ENCODE results near the gene DNAH2. TPM values are rescaled to one million over a fixed set of nuclear protein-coding genes. Genes with fewer than 3 reads are reported as not detected.

Gene DNAH2
- total RNA-seq, 1 experiment from 2014 or later: 2.0 TPM

DNA sequence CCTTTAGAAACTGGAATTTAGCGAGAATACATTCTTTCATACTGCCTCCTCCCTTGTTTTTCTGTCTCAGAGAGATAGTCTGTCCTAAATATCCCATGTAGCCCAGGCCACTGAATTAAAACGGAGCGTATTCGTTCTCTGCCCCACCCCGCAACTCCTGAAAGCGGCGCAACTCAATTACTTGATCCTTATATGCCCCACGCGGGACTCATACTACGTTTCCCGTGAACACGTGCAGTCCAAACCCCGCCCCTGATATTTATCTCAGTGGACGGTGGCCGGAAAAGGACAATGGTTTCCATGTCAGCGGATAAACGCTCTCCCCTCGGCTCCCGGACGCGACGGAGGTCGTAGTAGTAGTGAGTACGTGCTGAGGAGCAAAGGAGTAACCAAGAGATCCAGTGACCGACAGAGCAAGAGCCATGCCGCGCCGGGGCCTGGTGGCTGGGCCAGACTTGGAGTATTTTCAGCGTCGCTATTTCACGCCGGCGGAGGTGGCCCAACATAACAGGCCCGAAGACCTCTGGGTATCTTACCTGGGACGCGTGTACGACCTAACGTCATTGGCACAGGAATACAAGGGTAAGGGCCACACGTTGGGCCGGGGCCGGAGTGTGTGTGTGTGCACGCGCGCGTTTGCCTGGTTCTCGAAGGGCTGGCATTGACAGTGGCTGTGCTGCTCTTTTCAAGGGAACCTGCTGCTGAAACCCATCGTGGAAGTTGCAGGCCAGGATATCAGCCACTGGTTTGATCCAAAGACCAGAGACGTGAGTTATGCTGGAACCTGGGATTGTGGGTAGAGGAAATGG is 140.4 kb downstream of the DNAH2 start, which contains the start of gene CYB5D1 (continued):
- TF ChIP-seq REST (IDR thresholded peaks at IDR 0.05; ENCODE audit: low read depth) (no peak), ATF3 (IDR thresholded peaks at IDR 0.05) (no peak)

- intact Hi-C loops (cut with micrococcal nuclease): no loop called here
- H2AFZ ChIP-seq (ENCODE audit: low read depth, low read length, poor library complexity, severe bottlenecking): peak overlapping the region; percentile 13
- no peak for TF ChIP-seq ATF3 (IDR thresholded peaks at IDR 0.05)
- peak; percentile 37; the same call in 1 of the 2 replicates for TF ChIP-seq RAD21 (IDR thresholded peaks at IDR 0.05; ENCODE audit: low read depth)
- TF ChIP-seq YY1 (IDR thresholded peaks at IDR 0.05; ENCODE audit: extremely low read depth, insufficient replicate concordance, low read depth, low read length): no peak
- TF ChIP-seq FOSL1 (IDR thresholded peaks at IDR 0.05; ENCODE audit: low read depth): no peak
- TF ChIP-seq, protein P1, sequence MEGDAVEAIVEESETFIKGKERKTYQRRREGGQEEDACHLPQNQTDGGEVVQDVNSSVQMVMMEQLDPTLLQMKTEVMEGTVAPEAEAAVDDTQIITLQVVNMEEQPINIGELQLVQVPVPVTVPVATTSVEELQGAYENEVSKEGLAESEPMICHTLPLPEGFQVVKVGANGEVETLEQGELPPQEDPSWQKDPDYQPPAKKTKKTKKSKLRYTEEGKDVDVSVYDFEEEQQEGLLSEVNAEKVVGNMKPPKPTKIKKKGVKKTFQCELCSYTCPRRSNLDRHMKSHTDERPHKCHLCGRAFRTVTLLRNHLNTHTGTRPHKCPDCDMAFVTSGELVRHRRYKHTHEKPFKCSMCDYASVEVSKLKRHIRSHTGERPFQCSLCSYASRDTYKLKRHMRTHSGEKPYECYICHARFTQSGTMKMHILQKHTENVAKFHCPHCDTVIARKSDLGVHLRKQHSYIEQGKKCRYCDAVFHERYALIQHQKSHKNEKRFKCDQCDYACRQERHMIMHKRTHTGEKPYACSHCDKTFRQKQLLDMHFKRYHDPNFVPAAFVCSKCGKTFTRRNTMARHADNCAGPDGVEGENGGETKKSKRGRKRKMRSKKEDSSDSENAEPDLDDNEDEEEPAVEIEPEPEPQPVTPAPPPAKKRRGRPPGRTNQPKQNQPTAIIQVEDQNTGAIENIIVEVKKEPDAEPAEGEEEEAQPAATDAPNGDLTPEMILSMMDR (IDR thresholded peaks at IDR 0.05 in 2 of 3, conservative IDR thresholded peaks at IDR 0.05 in 1 of 3; ENCODE audit: borderline replicate concordance in 1 of 3, insufficient read depth in 1 of 3, low read depth in 2 of 3, low read length in 2 of 3): peak; percentile 14 to 54 (median 36); a peak in 4 of 6 replicates
Measured at GRCh38 chr17:7858522-7858810, 140.9 kb downstream of the DNAH2 start.

More at GRCh38 chr17:7858522-7858810, 140.9 kb downstream of the DNAH2 start:
- POLR2A ChIA-PET: no interaction called here
- Histone ChIP-seq H3K27me3 (ENCODE audit: insufficient read depth, low read length) (no peaks in the 10 kb centered on the region), H3K9me3 (ENCODE audit: control insufficient read depth in 1 of 2, insufficient read depth in 1 of 2, low read depth in 1 of 2, low read length in 2 of 2) (no peaks in the 10 kb centered on the region), H3K4me3 (replicated peaks in 1 of 2; ENCODE audit: low read depth in 1 of 2, low read length in 2 of 2) (peak overlapping the region; percentile 67 to 94), H3K27ac (ENCODE audit: low read depth, low read length) (peak overlapping the region; percentile 92), H3K9ac (ENCODE audit: low read length) (peak overlapping the region; percentile 93), H3K4me2 (ENCODE audit: low read length) (peak overlapping the region; percentile 99), H3K9me2 (ENCODE audit: insufficient read depth) (no peaks in the 10 kb centered on the region), H3K4me1 (ENCODE audit: control insufficient read depth in 1 of 2, insufficient read depth in 2 of 2, low read length in 2 of 2) (peaks cover 10 to 24% of the 10 kb centered on the region in 2 experiments; a peak in 3 of 4 replicates), H4K20me1 (ENCODE audit: insufficient read depth) (no peaks in the 10 kb centered on the region), H3K79me2 (ENCODE audit: insufficient read depth, low read length) (peaks cover 42% of the 10 kb centered on the region), H3K36me3 (ENCODE audit: control insufficient read depth in 1 of 2, insufficient read depth in 2 of 2, low read length in 2 of 2) (peaks cover 8 to 21% of the 10 kb centered on the region in 2 experiments; a peak in 3 of 4 replicates)
- BruUV-seq (replicated peaks): TSS peak; percentile 56
- RAD21 ChIA-PET (ENCODE audit: low non-redundant PET in 1 of 2, low total read pairs in 2 of 2, uncharacterized antibody in 2 of 2, unreplicated experiment in 2 of 2): no interaction called here
- DNase-seq (ENCODE audit: low read depth, low spot score) (no peak), ATAC-seq (peak; percentile 18)
- CTCF ChIA-PET: interaction anchor here (1.2 to 1.4 kb wide), 2 partner anchors 34 to 131 kb away, joined by 3 read pairs; no protein-coding TSS in a partner anchor
